Vagina (tissue), 2 donors: ENCODE results near the gene LALBA. TPM values are rescaled to one million over a fixed set of nuclear protein-coding genes. Genes with fewer than 3 reads are reported as not detected.

ENCODE experiments used
- DNase-seq, 2 donors: peaks; one replicate each; pipeline ENCODE4 v3.0.0-alpha.2; 2017; ENCODE audit errors: extremely low spot score in 2 of 2
- H3K27ac ChIP-seq: fragments of 200-600 bp; sonication (generic); one replicate; pipeline ENCODE4 v1.5.1; 2019
- H3K27me3 ChIP-seq: fragments of 200-600 bp; sonication (generic); one replicate; pipeline ENCODE4 v1.5.1; 2019
- H3K36me3 ChIP-seq, 2 donors: fragments of 200-600 bp; sonication (generic); one replicate each; pipeline ENCODE4 v1.5.1; 2017 to 2019
- H3K4me1 ChIP-seq: fragments of 200-600 bp; sonication (generic); one replicate; pipeline ENCODE4 v1.5.1; 2019
- H3K4me3 ChIP-seq, 2 donors: fragments of 200-600 bp; sonication (generic); 1 replicate in 1 of 2; 2 replicates in 1 of 2; pipeline ENCODE4 v1.5.1; 2016 to 2019
- H3K9me3 ChIP-seq: fragments of 200-600 bp; sonication (generic); one replicate; pipeline ENCODE4 v1.5.1; 2019
- CTCF ChIP-seq, 3 experiments: fragments of 450-650 bp in 2 of 3; fragments of 200-600 bp in 1 of 3; sonication (generic) in 1 of 3; IDR thresholded peaks; one replicate each; pipeline ENCODE4 v1.5.1; 2017 to 2019; ENCODE audit warnings: antibody characterized with exemption in 3 of 3, mild to moderate bottlenecking in 2 of 3, moderate library complexity in 2 of 3
- POLR2A ChIP-seq, 2 donors: fragments of 450-650 bp; IDR thresholded peaks; one replicate each; pipeline ENCODE4 v1.6.1; 2017; ENCODE audit warnings: antibody characterized with exemption in 2 of 2, mild to moderate bottlenecking in 2 of 2, moderate library complexity in 2 of 2
- POLR2AphosphoS5 ChIP-seq, 2 donors: sonication (generic); formaldehyde crosslinking; IDR thresholded peaks; one replicate each; pipeline ENCODE4 v1.9.0; 2017; ENCODE audit warnings: antibody characterized with exemption in 2 of 2, mild to moderate bottlenecking in 2 of 2, low read depth in 1 of 2; ENCODE audit not compliant: insufficient read depth in 1 of 2
- intact Hi-C: fragments of 100-400 bp; cut with DNase I; formaldehyde crosslinking; loops from one replicate; pipeline ENCODE4 v1.15.1; 2023
- total RNA-seq: library from RNA; depleted of rRNA; stranded (reverse); fragments of >200 nt; gene quantifications from one replicate; pipeline ENCODE4 v1.2.3, GENCODE V29; 2016

Gene LALBA
- total RNA-seq: not detected

- no peaks in the 10 kb centered on the region for H3K36me3 ChIP-seq
- H3K9me3 ChIP-seq: no peaks in the 10 kb centered on the region
- intact Hi-C loops: no loop called here
- H3K27ac ChIP-seq: no peak within 1 kb of the TSS
- H3K4me3 ChIP-seq: no peak within 1 kb of the TSS
- DNase-seq: no peak
- TF ChIP-seq POLR2A (IDR thresholded peaks at IDR 0.05): no peak
- TF ChIP-seq CTCF (IDR thresholded peaks at IDR 0.05): no peak
- TF ChIP-seq POLR2AphosphoS5 (IDR thresholded peaks at IDR 0.05; ENCODE audit: insufficient read depth in 1 of 2, low read depth in 1 of 2): no peak
- no peaks in the 10 kb centered on the region for H3K4me1 ChIP-seq
- no peaks in the 10 kb centered on the region for H3K27me3 ChIP-seq
Observed at GRCh38 chr12:48569946-48570345, at the start of gene LALBA. TSS of gene LALBA (minus strand) at chr12:48570046. CDS start at chr12:48570020, 26 bp downstream.

- intact Hi-C loops: no loop called here
Observed at GRCh38 chr12:48618541-48618940, 48.7 kb upstream of the LALBA start.

GRCh38 chr12:48615681-48616080 lies 45.8 kb upstream of the LALBA start:
- intact Hi-C loops: no loop called here
- TF ChIP-seq POLR2AphosphoS5 (IDR thresholded peaks at IDR 0.05; ENCODE audit: insufficient read depth in 1 of 2, low read depth in 1 of 2) (no peak), POLR2A (IDR thresholded peaks at IDR 0.05) (no peak), CTCF (IDR thresholded peaks at IDR 0.05) (no peak)
- H3K4me1 ChIP-seq: no peaks in the 10 kb centered on the region
- DNase-seq: no peak
- H3K27me3 ChIP-seq: no peaks in the 10 kb centered on the region
- no peak overlapping the region for H3K4me3 ChIP-seq
- H3K27ac ChIP-seq: no peak overlapping the region
- no peaks in the 10 kb centered on the region for H3K36me3 ChIP-seq
- H3K9me3 ChIP-seq: no peaks in the 10 kb centered on the region

More at GRCh38 chr12:48618541-48618940, 48.7 kb upstream of the LALBA start:
- no peaks in the 10 kb centered on the region for H3K4me1 ChIP-seq
- H3K36me3 ChIP-seq: no peaks in the 10 kb centered on the region
- H3K27me3 ChIP-seq: no peaks in the 10 kb centered on the region
- TF ChIP-seq CTCF (IDR thresholded peaks at IDR 0.05) (peak; percentile 72 to 90 (median 87)), POLR2A (IDR thresholded peaks at IDR 0.05) (no peak)
- H3K4me3 ChIP-seq: no peak overlapping the region
- H3K9me3 ChIP-seq: no peaks in the 10 kb centered on the region
- no peak overlapping the region for H3K27ac ChIP-seq
- no peak for DNase-seq

- no peak for DNase-seq
- Histone ChIP-seq H3K4me1 (no peaks in the 10 kb centered on the region), H3K27ac (no peak overlapping the region), H3K27me3 (no peaks in the 10 kb centered on the region), H3K9me3 (no peaks in the 10 kb centered on the region), H3K36me3 (no peaks in the 10 kb centered on the region), H3K4me3 (no peak overlapping the region)
- TF ChIP-seq CTCF (IDR thresholded peaks at IDR 0.05): no peak
- no peak for TF ChIP-seq POLR2AphosphoS5 (IDR thresholded peaks at IDR 0.05; ENCODE audit: insufficient read depth in 1 of 2, low read depth in 1 of 2)
- no peak for TF ChIP-seq POLR2A (IDR thresholded peaks at IDR 0.05)
- intact Hi-C loops: no loop called here
Observed at GRCh38 chr12:48613321-48613720, 43.5 kb upstream of the LALBA start.

GRCh38 chr12:48602192-48602989 lies 32.5 kb upstream of the LALBA start:
- intact Hi-C loops: no loop called here
- H3K4me3 ChIP-seq: no peak overlapping the region
- no peaks in the 10 kb centered on the region for H3K4me1 ChIP-seq
- no peaks in the 10 kb centered on the region for H3K27me3 ChIP-seq
- TF ChIP-seq POLR2A (IDR thresholded peaks at IDR 0.05): no peak
- no peak for TF ChIP-seq POLR2AphosphoS5 (IDR thresholded peaks at IDR 0.05; ENCODE audit: insufficient read depth in 1 of 2, low read depth in 1 of 2)
- TF ChIP-seq CTCF (IDR thresholded peaks at IDR 0.05): no peak
- no peak for DNase-seq
- H3K36me3 ChIP-seq: no peaks in the 10 kb centered on the region
- peaks cover 3% of the 10 kb centered on the region for H3K9me3 ChIP-seq
- H3K27ac ChIP-seq: no peak overlapping the region
